Endothelial cell (in vitro differentiated cells): Measurements from ENCODE around the gene NES. TPM values are rescaled to one million over a fixed set of nuclear protein-coding genes. Genes with fewer than 3 reads are reported as not detected.
A peak's percentile ranks its signal among the peaks of the same experiment; 100 is the strongest.

Experiments
- DNase-seq: peaks from one replicate; pipeline ENCODE4 v3.0.0; 2021; ENCODE audit warnings: low spot score
- H3K27ac Mint-ChIP-seq: one replicate; pipeline ENCODE4 v1.8.0; 2021; ENCODE audit warnings: mixed read lengths, inconsistent platforms; ENCODE audit not compliant: unreplicated experiment
- H3K27me3 Mint-ChIP-seq: one replicate; pipeline ENCODE4 v1.8.0; 2021; ENCODE audit warnings: mild to moderate bottlenecking, moderate library complexity, mixed read lengths, inconsistent platforms; ENCODE audit not compliant: unreplicated experiment
- H3K36me3 Mint-ChIP-seq: one replicate; pipeline ENCODE4 v1.8.0; 2021; ENCODE audit warnings: mild to moderate bottlenecking, low read depth, mixed read lengths, inconsistent platforms; ENCODE audit not compliant: unreplicated experiment
- H3K4me1 Mint-ChIP-seq: one replicate; pipeline ENCODE4 v1.8.0; 2021; ENCODE audit warnings: mild to moderate bottlenecking, mixed read lengths, inconsistent platforms; ENCODE audit not compliant: unreplicated experiment
- H3K4me3 Mint-ChIP-seq: one replicate; pipeline ENCODE4 v1.8.0; 2021; ENCODE audit warnings: mild to moderate bottlenecking, mixed read lengths, inconsistent platforms; ENCODE audit not compliant: unreplicated experiment
- H3K9me3 Mint-ChIP-seq: one replicate; pipeline ENCODE4 v1.8.0; 2021; ENCODE audit warnings: mixed read lengths, inconsistent platforms; ENCODE audit not compliant: unreplicated experiment
- total RNA-seq: library from RNA; stranded (reverse); fragmentation: NEBNext Ultra II Directional; extraction: Animal tissue kit (Norgen Biotek cat#: 25700); gene quantifications from one replicate; pipeline ENCODE4 v1.2.1, GENCODE V29; 2021; ENCODE audit not compliant: unreplicated experiment
- TF ChIP-seq, protein P1 (sequence below): fragments of 200-600 bp; sonication (generic); IDR thresholded peaks from one replicate; pipeline ENCODE4 v1.5.0; 2021; ENCODE audit warnings: antibody characterized with exemption; ENCODE audit not compliant: unreplicated experiment

The NES gene
- total RNA-seq, 1 donor from 2014 or later = 111 TPM

DNA sequence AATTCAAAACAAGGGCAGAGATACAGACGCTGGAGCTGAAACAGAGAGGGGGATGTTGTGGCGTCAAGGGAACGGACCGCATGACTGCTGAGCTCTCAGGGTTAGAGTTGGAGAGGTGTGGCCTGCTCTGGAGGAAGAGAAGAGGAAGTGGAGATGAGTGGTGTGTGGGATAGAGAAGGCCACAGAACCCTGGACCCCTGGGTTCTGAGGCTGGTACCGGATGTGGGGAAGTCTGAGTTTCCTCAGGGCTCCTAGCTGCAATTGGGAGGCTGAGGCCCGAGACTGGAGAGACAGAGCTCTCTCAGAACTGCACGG, 33.5 kb downstream of the NES start:
- H3K4me3 Mint-ChIP-seq = peak overlapping the region; percentile 29
- TF ChIP-seq, protein P1, sequence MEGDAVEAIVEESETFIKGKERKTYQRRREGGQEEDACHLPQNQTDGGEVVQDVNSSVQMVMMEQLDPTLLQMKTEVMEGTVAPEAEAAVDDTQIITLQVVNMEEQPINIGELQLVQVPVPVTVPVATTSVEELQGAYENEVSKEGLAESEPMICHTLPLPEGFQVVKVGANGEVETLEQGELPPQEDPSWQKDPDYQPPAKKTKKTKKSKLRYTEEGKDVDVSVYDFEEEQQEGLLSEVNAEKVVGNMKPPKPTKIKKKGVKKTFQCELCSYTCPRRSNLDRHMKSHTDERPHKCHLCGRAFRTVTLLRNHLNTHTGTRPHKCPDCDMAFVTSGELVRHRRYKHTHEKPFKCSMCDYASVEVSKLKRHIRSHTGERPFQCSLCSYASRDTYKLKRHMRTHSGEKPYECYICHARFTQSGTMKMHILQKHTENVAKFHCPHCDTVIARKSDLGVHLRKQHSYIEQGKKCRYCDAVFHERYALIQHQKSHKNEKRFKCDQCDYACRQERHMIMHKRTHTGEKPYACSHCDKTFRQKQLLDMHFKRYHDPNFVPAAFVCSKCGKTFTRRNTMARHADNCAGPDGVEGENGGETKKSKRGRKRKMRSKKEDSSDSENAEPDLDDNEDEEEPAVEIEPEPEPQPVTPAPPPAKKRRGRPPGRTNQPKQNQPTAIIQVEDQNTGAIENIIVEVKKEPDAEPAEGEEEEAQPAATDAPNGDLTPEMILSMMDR = no peak
- DNase-seq = no peak
- H3K36me3 Mint-ChIP-seq = peaks cover 18% of the 10 kb centered on the region
- H3K27me3 Mint-ChIP-seq = peaks cover 22% of the 10 kb centered on the region
- peaks cover 5% of the 10 kb centered on the region for H3K9me3 Mint-ChIP-seq
- H3K4me1 Mint-ChIP-seq = peaks cover 12% of the 10 kb centered on the region
- H3K27ac Mint-ChIP-seq = no peak overlapping the region

DNA sequence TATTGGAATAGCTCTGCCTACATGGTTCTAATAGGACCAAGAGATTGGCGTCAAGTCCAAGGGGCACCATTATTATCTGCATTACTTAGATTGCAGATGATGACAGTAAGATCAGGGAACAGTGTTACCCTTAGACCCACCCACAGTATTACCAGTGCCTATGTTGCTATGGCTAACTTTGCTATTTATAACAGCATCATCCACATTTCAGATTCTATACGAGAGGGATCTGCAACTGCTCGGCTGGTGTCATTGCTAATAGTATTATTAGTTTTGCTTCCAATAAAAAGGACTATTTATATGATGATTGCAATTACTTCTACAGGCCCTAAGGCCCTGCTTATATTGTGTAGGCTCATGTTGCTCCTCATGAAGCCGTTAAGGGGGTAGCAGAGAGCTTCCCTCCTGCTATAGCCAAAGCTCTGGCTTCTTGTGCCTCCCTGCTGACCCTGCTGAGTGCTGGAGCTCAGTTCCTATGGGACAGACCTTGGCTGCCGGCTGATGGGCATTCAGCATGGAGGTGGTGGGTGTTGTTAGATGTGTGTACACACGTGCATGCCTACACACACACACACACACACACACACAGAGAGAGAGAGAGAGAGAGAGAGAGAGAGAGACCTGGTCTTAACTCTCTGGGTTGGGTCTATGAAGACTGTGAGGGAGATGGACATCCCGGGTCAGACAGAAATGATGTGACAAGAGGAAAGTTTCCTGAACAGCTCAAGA, 34.0 kb downstream of the NES start:
- peaks cover 18% of the 10 kb centered on the region for H3K36me3 Mint-ChIP-seq
- H3K9me3 Mint-ChIP-seq = peaks cover 5% of the 10 kb centered on the region
- H3K27ac Mint-ChIP-seq = peak overlapping the region; percentile 57
- peaks cover 12% of the 10 kb centered on the region for H3K4me1 Mint-ChIP-seq
- TF ChIP-seq, protein P1 = no peak
- peak overlapping the region; percentile 29 for H3K4me3 Mint-ChIP-seq
- DNase-seq = no peak
- H3K27me3 Mint-ChIP-seq = peaks cover 22% of the 10 kb centered on the region

GRCh38 chr1:156642265-156643048, 34.8 kb downstream of the NES start:
- peak overlapping the region; percentile 57 for H3K27ac Mint-ChIP-seq
- DNase-seq = no peak
- peak overlapping the region; percentile 73 for H3K4me3 Mint-ChIP-seq
- TF ChIP-seq, protein P1 = no peak
- peaks cover 18% of the 10 kb centered on the region for H3K36me3 Mint-ChIP-seq
- peaks cover 5% of the 10 kb centered on the region for H3K9me3 Mint-ChIP-seq
- peaks cover 22% of the 10 kb centered on the region for H3K27me3 Mint-ChIP-seq
- H3K4me1 Mint-ChIP-seq = peaks cover 12% of the 10 kb centered on the region

GRCh38 chr1:156641761-156642264, 35.4 kb downstream of the NES start, which contains the start of gene BCAN:
TSS of gene BCAN (plus strand) at chr1:156642117. CDS start at chr1:156646055, 3,938 bp downstream.
- Mint-ChIP-seq H3K4me3 (peak within 1 kb of the TSS; percentile 73), H3K36me3 (peaks cover 18% of the 10 kb centered on the region), H3K9me3 (peaks cover 5% of the 10 kb centered on the region), H3K27ac (peak within 1 kb of the TSS; percentile 57), H3K27me3 (peaks cover 22% of the 10 kb centered on the region), H3K4me1 (peaks cover 12% of the 10 kb centered on the region)
- DNase-seq = peak; percentile 38
- TF ChIP-seq, protein P1 = no peak
